Stimulated activated CD4-positive, alpha-beta T cell treated with anti-CD3 and anti-CD28 coated beads, Interleukin-4, amount 100 ng/mL, for 24 hours (primary cell): ENCODE measurements around the gene LRPAP1.

Experiments used
- DNase-seq: peaks from one replicate; pipeline ENCODE4 v3.0.0-alpha.2; 2020

The LRPAP1 gene

DNA sequence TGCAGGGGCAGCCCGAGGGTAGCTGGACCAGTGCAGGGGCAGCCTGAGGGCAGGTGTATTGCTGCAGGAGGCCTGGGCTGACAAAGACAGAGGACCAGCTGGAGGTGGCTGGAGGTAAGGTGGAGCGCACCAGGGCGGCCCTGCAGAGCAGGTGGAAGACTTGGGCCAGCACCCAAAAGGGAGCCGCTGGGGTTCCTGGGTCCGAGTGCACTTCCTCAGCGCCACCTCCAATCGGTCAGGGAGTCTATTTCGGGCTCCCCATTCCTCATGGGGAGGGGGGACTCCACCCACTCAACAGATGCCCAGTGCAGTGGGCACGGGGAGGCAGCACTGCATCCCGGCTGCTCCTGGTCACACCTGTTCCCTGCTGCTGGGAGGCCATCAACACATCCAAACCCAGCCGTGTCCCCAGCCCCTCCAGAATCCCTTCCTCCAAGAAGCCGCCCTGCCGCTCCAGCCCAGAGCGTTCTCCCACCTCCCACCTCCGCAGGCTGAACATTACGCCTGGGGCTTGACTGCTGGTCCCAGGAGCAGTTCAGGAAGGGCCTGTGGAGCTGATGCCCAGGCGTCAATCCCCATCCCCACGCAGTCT lies 1.5 kb downstream of the LRPAP1 start:
- DNase-seq = no peak

DNA sequence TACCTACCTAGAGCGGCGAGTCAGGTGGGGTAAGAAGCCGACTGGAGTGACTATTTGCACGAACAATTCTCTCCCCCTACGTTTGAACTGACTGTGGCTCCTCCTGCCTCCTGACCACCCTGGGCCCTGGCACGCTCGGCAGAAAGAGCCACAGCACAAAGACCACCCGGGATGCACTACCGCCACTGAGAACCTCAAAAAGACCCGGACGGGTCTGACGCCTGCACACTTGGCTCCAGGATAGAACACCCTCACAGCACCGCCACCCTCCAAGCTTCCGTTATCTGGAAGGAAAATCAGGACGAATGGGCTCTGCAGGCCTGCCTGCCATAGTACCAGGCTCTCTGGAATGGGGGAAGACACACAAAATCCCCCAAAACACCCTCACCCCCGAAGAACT lies 2.2 kb downstream of the LRPAP1 start:
- DNase-seq = no peak

DNA sequence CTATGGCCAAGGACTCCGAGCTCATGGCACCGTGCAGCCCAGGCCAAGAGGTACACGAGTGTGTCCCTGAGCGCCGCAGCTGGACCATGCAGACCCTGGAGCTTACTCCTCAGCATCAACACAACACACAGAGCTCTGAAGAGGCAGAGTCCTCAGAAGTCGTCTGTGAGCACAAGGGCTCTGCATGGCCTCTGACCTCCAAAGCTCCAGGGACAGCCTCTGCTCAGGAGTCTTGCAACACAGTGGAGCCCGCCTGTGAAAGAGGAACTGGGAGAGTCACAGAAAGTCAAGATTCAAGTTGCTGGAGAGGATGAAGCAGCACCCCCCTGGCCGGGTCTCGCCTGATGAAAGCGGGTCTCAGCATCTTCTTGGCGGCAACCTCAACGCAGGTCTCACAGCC lies 2.9 kb downstream of the LRPAP1 start:
- no peak for DNase-seq

DNA sequence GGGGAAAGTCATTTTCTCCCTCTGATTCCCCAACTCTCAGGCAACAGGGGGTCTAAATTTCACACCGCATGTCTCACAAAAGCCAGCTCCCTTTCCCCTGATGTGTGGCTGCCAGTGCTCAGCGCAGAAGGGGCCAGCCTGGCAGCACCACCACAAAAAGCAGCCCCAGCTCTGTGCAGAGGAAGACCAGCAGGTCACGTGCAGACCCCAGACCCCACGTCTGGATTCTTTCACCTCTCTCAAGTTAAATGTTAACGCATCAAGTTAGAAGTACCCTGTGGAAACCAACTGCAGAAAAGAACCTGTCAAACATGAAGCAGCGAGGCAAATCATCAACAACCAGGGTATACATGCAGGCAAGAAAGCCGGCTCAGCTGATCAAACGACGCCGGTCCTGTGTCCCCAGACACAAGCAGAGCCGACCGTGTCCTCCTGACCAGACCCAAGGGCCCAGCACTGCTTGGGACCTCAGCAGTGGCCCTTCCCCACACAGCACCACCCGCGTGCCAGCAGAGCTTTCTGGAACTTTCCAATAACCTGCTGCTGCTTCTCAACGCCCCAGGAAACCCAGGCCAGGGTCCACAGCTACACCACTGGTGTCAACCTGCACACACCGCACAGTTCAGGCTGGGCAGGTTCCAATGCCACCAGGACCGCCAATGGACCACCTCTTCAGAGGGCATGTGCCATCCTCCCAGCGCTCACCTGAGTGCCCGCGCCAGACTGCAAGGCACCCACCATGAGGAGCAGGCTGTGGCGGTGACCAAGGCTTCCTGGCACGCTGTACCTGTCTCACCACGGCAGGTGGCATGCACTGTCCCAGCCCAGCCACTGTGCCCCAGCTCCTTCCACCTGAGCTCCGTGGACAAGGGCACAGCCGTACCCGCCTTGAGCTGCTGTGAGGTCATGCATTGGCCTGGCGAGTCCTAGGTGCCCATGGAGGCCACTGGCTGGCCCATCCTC lies 4.0 kb downstream of the LRPAP1 start:
- DNase-seq = no peak

DNA sequence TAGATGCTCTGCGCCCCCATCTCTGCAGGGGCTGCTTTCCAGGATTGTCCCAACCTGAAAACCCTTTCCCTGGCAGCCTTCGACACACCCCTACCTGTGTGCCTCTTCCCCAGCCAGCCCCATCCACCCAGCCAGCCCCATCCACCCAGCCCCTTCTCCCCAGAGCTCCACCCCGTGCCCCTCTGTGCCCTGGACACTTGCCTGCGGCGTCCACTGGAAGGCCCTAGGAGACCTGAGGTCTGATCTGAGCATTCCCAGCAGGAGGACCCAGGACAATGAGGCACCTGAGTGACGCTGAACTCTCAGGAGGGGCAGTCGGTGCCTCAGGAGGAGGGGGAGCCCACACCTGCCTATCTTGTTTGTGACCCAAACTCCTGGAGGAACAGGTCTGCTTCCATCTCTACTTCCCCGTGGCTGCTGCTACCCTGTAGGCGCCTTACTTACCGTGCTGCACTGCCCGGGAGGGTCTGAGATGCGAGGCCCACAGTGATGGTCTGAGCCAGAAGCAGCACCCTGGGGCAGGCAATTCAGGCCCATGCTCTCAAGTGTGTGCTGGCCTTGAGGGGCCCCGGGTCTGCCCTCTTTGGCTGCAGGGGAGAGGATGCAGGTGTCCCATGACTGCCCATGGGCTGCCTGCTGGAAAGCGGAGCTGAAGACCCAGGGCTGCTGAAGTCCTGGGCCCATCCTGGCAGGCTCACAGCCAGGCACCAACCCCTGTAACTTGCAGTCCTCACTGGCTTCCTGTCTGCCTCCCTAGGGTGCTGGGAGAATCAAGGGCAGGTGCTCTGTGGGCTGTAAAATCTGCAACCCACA lies 4.9 kb downstream of the LRPAP1 start:
- no peak for DNase-seq

DNA sequence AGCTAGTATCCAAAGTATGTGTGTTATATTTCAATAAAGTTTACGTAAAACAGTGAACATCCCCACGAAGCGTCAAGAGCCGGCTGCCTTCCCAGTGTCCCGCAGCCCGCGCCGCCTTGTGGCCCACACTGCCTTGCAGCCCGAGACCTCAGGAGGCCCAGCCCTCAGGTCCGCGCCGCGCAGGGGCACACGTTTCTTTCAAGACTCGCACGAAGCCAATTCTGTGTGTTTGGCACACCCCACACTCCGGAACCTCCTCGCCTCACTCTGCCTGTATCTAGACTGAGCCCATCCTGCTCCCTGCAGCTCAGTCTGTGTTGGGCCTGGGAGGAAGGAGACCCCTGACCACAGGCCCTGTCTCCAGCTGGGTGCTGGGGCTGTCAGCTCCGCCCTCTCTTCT lies 5.8 kb downstream of the LRPAP1 start:
- DNase-seq = no peak

DNA sequence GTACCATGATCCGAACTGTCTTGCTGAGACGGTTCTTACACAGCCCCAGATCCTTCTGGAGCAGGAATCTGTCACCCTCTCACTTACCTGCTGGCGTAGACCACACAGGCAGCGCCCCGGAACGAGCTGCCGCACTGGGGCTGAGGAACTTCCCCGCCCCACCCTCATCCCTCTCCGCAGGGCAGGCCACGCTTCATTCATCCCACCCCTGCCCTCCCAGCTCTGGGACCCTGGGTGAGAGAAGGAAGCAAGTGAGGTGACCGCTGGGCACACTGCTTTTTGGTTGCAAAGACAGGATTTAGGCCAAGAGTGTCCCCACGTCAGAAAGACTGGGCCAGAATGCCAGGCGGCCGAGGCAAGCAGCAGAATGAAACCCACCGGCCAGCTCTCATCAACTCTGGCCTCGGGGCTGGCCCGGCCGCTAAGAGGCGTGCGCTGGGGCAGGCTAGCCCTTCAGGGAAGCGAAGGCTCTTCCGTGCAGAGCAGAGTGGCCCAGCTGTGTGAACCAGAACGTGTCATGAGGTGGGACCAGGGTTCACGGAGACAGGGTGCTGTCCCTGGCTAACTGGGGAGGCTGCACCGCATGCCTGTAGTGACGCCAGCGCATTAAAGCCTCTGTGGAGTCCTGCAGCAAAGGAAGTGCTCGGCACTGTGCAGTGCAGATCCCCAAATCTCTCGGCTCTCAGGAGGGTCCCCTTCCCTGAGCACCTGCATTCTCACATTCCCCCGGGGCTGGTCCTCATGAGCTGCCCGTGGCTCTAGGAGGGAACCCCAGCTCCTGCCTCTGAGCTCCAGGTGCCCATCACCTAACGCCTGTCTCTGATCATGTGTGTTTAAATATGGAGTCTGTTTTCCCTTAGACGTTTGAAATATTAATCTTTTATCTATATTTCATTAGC lies 6.4 kb downstream of the LRPAP1 start:
- DNase-seq = no peak

DNA sequence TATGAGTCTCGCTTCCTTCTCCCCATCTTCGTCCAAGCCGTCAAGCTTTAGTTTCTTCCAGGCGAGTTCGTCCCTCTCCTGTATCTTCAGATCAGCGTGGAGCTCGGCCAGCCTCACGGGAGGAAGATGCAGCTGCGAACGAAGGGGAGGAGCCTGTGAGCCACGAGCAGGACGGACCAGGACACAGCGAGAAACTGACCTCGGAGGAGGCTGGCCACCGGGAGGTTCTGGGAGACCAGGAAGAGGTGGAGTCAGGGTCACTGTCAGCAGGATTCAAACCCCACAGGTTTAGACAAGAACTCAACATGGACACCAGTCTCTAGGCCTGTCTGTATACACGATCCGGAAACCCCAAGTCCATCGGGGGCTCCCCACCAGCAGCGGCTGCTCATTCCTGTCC lies 7.3 kb downstream of the LRPAP1 start:
- no peak for DNase-seq

DNA sequence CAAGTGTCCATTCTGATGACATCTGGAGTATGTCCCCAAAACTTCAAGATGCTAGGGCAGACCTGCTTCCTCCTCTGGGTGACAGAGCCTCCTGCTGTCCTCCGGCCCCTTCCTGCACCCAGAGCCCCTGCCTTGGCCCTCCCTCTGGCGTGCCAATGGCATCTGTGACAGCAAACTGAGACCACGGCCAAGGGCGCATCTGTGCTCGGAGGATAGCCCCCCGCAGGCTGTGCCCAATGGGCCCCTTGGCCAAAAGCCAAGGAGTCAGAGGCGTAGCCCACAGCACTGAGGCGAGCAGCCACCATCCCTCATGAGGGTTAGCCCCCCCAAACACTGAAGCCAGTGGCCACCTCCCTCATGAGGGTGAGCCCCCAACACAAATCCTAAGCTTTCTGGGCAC lies 7.9 kb downstream of the LRPAP1 start:
- DNase-seq = no peak

DNA sequence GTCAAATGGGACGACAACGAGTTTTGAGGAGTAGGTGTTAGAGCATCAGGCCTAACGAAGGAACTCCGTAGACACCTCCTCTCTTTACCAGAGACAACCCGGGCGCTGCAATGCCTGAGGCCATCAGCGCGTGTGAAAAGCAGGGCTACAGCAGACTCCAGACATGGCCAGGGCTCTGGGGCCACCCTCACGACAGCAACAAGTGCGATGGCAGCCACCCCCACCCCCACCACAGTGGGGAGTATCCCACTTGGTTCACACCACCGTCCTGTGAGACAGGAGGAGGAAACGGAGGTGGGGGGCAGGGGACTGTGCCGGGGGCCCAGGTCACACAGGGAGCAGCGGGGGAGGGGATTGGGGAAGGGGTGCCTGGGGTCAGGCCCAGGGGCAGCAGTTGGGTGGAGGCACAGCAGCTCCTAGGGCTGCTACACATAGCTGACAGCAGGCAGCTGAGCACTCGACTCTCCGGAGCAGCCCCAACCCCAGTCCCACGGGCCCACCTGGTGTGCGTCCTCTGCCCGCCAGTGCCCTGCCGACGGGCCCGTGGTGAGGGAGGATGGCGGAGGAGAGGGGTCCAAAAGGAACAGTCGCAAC lies 8.5 kb downstream of the LRPAP1 start:
- DNase-seq = no peak

DNA sequence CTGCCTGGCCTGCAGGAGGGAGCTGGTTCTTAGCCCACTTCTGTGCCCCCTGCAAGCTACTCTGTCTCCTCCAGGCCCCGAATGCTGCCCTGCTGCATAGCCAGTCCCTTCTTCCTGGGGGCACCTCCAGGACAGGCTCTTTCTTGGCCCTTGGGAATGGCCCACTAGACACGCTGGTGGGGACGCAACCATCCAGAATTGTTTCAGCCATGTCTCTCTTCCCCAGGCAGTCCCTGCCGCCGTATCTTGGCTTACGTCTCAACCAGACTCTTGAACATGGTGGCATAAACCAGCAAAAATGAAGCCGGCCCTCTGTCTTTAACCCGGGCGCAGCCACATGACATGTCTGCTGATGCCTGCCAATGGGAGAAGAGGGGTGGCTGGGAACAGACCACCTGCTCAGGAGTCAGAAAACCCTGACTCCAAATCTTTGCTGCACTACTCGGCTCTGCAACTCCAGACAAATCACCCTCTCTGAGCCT lies 9.0 kb downstream of the LRPAP1 start:
- DNase-seq = no peak

DNA sequence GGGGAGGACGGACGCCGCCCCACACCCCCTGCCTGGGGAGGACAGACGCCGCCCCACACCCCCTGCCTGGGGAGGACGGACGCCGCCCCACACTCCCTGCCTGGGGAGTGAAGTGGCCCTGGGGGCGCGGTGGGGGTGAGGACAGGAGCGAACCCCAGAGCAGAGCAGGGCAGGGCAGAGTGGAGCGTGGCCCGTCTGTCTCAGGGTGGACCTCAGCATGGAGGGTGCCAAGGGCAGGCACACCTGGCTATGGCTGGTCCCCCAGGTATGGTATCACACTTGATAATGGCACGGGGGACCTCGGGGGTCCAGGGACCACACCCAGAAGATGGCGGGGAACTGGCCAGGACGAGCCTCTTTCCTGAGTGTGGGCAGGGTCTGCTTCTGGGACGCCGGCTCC lies 9.6 kb downstream of the LRPAP1 start:
- no peak for DNase-seq

DNA sequence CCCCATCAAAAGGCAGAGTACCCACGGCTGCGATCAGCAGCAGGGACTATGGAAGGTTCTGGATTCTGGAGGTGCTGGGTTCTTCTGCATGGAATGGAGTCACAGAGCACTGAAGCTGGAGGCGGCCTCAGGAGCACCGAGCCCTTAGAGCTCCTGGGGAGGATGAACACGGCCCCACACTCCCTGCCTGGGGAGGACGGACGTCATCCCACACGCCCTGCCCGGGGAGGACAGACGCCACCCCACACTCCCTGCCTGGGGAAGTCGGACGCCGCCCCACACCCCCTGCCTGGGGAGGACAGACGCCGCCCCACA lies 9.9 kb downstream of the LRPAP1 start:
- DNase-seq = no peak

DNA sequence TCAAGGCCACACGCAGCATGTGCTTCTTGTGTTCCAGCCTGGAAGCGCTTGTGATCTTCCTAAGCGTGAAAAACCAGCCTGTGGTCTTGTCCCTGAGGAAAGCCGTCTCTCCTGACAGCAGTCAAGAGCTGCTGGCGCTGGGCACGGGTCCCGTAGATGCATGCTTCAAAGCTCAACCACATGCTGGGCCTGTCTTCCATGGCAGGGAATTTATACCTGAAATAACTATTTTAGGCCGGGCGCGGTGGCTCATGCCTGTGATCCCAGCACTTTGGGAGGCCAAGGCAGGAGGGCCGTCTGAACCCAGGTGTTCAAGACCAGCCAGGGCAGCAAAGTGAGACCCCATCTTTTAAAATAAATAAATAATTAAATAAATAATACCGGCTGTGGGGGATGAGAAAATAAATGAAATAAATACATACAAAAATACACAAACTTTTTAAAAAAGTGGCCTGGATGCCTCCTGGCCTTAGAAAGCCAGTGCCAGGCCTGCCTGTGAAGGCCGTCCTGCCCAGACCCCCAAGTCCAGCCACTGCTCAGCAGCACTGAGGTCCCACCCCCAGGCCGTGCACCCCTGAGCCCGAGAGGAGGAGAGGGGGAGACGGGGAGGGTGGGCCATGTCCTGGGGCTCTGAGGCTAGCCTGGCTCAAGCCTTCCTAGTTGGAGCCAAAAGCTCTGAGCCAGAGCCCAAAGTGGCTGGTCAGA lies 10.4 kb downstream of the LRPAP1 start:
- DNase-seq = no peak

DNA sequence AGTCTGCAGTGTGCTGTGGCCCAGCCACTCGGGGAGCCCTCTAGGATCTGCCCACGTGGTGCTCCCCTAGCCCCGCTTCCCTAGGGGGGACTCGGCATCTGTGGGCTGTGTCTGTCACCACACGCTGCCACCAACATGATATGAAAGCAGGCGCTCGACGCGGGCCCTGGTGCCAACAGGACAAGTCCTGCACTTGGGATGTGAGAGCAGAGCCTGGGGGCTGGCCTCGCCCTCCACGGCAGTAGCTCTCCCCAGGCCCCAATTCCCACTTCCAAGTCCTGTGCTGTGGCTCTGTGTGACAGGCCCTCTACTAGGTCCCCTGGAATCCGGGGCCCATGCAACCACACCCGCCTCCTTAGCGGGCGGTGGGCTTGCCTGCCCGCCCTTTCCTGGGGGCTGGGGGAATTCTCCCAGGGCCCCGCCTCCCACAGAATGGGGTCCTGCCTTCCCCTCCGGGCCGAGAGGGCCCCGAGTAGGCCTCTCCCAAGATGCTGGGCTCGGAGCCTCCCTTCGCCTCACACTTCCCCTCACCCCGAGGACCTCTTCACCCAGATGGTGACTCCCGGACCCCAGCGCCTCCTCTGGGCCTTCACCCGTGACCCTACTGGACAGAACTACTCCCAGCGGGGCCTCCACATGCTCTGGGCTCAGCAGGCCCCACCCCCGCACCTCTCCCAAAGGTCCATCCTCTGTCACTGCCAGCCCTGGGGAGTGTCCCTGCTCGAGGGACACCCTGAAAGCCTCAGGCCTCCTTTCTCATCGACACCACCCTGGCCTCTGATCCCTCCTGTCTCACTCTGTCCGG lies 11.2 kb downstream of the LRPAP1 start:
- DNase-seq = no peak

DNA sequence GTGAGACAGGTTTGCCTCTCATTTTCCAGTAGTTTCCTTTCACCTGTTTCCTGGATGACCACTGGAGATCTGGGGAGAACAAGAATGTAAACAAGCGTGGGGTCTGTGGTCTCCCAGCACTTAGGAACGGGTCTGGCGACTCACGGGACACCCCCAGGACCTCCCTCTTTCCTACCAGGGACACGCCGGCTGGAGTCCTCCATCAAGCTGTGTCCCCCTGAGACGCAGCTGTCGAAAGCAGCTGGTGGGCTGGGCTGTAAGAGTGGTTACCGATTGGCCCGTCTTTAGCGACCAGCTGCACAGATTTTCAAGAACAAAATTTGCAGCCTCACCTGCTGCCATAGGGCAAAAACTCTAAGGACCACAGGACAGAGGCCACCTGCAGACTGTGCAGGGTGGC lies 11.9 kb downstream of the LRPAP1 start:
- no peak for DNase-seq

DNA sequence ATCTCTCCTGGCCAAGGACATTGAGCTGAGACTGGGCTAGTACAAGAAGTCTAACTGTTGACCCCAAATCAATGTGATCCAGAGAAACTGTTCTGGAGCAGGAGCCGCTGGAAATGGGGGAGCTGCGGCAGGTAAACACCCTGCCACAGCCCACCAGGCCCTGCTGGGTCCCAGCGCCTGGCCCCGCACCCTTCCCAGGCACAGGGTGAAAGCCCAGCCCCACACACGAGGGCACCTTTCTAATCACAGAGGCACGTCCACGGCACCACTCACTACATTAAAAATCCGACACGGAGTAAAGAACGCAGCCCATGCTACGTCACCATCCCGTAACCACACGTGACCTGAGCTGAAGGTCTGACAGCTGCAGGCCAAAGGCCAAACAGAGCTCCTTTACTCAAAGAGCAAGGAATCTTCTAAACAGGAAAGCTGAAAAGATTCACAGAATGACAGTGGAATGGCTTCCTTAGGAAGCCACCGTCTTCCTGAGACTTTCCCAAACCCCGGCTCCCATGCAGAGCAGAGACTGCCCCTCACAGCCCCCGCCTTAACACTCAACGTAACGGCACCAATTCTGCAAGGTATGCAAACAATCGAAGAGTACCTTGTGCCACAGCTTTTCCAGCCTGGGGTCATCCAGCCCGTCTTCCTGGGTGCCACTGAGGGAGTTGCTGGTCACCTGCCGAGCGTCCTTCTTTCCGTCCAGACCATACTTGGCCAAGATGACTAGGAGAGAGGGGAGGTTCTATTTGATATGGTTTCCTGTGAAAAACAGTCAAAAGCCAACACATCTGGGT lies 12.6 kb downstream of the LRPAP1 start:
- DNase-seq = no peak

DNA sequence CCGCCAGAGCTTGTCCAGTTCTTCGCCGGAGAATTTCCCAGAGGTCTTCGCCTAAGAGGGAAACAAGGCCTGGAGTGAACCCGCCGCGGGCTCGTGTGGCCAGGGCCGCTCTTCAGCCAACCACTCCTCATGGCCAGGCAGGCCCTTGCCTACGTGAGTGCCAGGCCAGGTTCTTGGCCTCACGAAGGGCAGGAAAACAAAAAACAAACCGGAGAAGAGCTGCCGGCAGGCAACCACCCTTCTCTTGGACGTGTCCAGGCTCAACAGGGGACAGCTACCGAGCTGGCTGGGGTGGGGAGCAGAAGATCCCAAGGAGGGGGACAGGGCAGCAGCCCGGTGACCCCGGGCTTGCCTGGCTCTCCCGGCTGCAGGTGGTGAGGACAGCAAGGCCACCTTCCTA lies 13.3 kb downstream of the LRPAP1 start:
- no peak for DNase-seq

DNA sequence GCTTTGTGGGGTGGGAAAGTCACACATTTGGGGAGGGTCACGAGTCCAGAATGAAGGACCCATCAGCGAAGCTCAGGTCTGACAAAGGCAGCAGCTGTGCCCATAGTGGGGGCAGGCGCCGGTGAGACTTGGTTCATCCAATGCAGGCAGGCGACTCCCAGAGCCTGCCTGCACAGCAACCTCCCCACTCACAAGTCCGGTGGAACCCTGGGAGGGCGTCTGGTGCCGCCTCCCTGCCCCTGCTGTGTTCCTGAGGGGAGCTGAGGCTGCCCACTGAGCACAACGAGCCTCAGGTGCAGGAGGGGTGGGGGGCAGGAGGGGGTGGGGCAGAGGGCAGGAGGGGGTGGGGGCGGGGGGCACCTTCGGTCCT lies 13.7 kb downstream of the LRPAP1 start:
- no peak for DNase-seq
